Activated T-helper 1 cell treated with anti-CD3 and anti-CD28 coated beads, Interleukin-12 subunit alpha, Interleukin-12 subunit beta, Interleukin-2, Interleukin-4 antibody, amounts not matched to agents 30 ng/mL and 10 ng/mL and 1 ng/mL, durations not matched to agents 14 hours and 24 hours and 36 hours (primary cell): ENCODE measurements around the gene PHKG2. TPM values are rescaled to one million over a fixed set of nuclear protein-coding genes. Genes with fewer than 3 reads are reported as not detected.

Experiments used
- DNase-seq: peaks from one replicate; pipeline ENCODE4 v3.0.0; 2021; ENCODE audit warnings: low spot score
- H3K27ac Mint-ChIP-seq: one replicate; pipeline ENCODE4 v1.8.0; 2021; ENCODE audit warnings: mild to moderate bottlenecking, mixed read lengths
- H3K27me3 Mint-ChIP-seq: one replicate; pipeline ENCODE4 v1.8.0; 2022; ENCODE audit warnings: mild to moderate bottlenecking, moderate library complexity, mixed read lengths; ENCODE audit not compliant: insufficient read depth
- H3K36me3 Mint-ChIP-seq: one replicate; pipeline ENCODE4 v1.8.0; 2021; ENCODE audit warnings: low read depth, mixed read lengths
- H3K4me1 Mint-ChIP-seq: one replicate; pipeline ENCODE4 v1.8.0; 2021; ENCODE audit warnings: low read depth, mixed read lengths
- H3K4me3 Mint-ChIP-seq: one replicate; pipeline ENCODE4 v1.8.0; 2021; ENCODE audit warnings: mild to moderate bottlenecking, moderate library complexity, mixed read lengths
- H3K9me3 Mint-ChIP-seq: one replicate; pipeline ENCODE4 v1.8.0; 2021; ENCODE audit warnings: mixed read lengths
- intact Hi-C: fragments of 100-400 bp; cut with micrococcal nuclease; formaldehyde crosslinking; loops from one replicate; pipeline ENCODE4 v1.15.1; 2024
- total RNA-seq: library from RNA; stranded (reverse); gene quantifications from 2 replicates; pipeline ENCODE4 v1.2.3, GENCODE V29; 2022

Gene PHKG2
- total RNA-seq, 1 donor from 2014 or later: 43.6 TPM

GRCh38 chr16:30736995-30737793 is 11.0 kb upstream of the PHKG2 start:
- intact Hi-C loops: no loop called here
- H3K36me3 Mint-ChIP-seq: peaks cover 52% of the 10 kb centered on the region
- H3K27ac Mint-ChIP-seq: no peak overlapping the region
- DNase-seq: no peak
- no peaks in the 10 kb centered on the region for H3K9me3 Mint-ChIP-seq
- H3K4me1 Mint-ChIP-seq: peaks cover 17% of the 10 kb centered on the region
- H3K27me3 Mint-ChIP-seq: no peaks in the 10 kb centered on the region
- no peak overlapping the region for H3K4me3 Mint-ChIP-seq

DNA sequence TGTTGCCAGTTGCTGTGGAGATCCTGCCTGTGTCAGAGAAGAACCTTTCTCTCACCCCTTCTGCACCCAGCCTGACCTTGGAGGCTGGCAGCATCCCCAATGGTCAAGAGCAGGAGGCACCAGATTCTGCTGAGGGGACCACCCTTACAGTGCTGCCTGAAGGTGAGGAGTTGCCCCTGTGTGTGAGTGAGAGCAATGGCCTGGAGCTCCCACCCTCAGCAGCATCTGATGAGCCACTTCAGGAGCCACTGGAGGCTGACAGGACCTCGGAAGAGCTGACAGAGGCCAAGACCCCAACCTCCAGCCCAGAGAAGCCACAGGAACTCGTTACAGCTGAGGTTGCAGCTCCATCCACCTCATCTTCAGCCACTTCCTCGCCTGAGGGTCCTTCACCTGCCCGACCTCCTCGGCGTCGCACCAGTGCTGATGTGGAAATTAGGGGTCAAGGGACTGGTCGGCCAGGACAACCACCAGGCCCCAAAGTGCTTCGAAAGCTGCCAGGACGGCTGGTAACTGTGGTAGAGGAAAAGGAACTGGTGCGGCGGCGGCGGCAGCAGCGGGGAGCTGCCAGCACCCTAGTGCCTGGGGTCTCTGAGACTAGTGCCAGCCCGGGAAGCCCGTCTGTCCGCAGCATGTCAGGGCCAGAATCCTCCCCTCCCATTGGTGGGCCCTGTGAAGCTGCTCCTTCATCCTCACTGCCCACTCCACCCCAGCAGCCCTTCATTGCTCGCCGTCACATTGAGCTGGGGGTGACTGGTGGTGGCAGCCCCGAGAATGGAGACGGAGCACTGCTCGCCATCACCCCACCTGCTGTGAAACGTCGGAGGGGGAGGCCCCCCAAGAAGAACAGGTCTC is 10.2 kb upstream of the PHKG2 start:
- H3K27ac Mint-ChIP-seq: no peak overlapping the region
- no peak for DNase-seq
- H3K9me3 Mint-ChIP-seq: no peaks in the 10 kb centered on the region
- intact Hi-C loops: no loop called here
- H3K4me1 Mint-ChIP-seq: peaks cover 17% of the 10 kb centered on the region
- no peaks in the 10 kb centered on the region for H3K27me3 Mint-ChIP-seq
- peaks cover 51% of the 10 kb centered on the region for H3K36me3 Mint-ChIP-seq
- H3K4me3 Mint-ChIP-seq: no peak overlapping the region

GRCh38 chr16:30738984-30739951 is 9.0 kb upstream of the PHKG2 start:
- intact Hi-C loops: no loop called here
- peaks cover 17% of the 10 kb centered on the region for H3K4me1 Mint-ChIP-seq
- DNase-seq: no peak

GRCh38 chr16:30740364-30741251 is 7.6 kb upstream of the PHKG2 start:
- Mint-ChIP-seq H3K27me3 (no peaks in the 10 kb centered on the region), H3K27ac (no peak overlapping the region), H3K4me1 (peaks cover 17% of the 10 kb centered on the region), H3K36me3 (peaks cover 52% of the 10 kb centered on the region), H3K4me3 (no peak overlapping the region), H3K9me3 (no peaks in the 10 kb centered on the region)
- no peak for DNase-seq
- intact Hi-C loops: no loop called here

More at GRCh38 chr16:30738984-30739951, 9.0 kb upstream of the PHKG2 start:
- H3K4me3 Mint-ChIP-seq: no peak overlapping the region
- no peak overlapping the region for H3K27ac Mint-ChIP-seq
- no peaks in the 10 kb centered on the region for H3K27me3 Mint-ChIP-seq
- no peaks in the 10 kb centered on the region for H3K9me3 Mint-ChIP-seq
- H3K36me3 Mint-ChIP-seq: peaks cover 49% of the 10 kb centered on the region

GRCh38 chr16:30741461-30741914 is 6.7 kb upstream of the PHKG2 start:
- no peak for DNase-seq
- H3K36me3 Mint-ChIP-seq: peaks cover 49% of the 10 kb centered on the region
- H3K9me3 Mint-ChIP-seq: no peaks in the 10 kb centered on the region
- H3K4me3 Mint-ChIP-seq: no peak overlapping the region
- no peaks in the 10 kb centered on the region for H3K27me3 Mint-ChIP-seq
- intact Hi-C loops: no loop called here
- H3K4me1 Mint-ChIP-seq: peaks cover 17% of the 10 kb centered on the region
- H3K27ac Mint-ChIP-seq: no peak overlapping the region

DNA sequence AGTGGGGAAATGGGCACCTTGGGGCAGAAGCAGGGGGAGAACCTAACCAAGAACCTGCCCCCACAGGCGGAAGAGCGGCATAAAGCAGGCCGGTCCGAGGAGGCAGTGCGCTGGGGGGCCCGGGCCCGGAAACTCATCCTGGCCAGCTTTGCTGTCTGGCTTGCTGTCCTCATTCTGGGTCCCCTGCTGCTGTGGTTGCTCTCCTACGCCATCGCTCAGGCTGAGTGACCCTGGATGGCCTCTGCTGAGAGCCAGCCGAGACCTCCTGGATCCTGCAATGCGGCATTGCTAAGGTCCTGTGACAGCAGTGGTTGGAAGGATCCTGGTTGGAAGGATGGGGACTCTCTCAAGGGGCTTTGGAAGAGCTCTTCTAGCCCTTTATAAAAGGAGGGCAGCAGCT is 4.5 kb upstream of the PHKG2 start:
- peaks cover 43% of the 10 kb centered on the region for H3K36me3 Mint-ChIP-seq
- H3K27ac Mint-ChIP-seq: no peak overlapping the region
- H3K9me3 Mint-ChIP-seq: no peaks in the 10 kb centered on the region
- peaks cover 24% of the 10 kb centered on the region for H3K4me1 Mint-ChIP-seq
- no peak overlapping the region for H3K4me3 Mint-ChIP-seq
- no peaks in the 10 kb centered on the region for H3K27me3 Mint-ChIP-seq
- intact Hi-C loops: no loop called here
- no peak for DNase-seq

DNA sequence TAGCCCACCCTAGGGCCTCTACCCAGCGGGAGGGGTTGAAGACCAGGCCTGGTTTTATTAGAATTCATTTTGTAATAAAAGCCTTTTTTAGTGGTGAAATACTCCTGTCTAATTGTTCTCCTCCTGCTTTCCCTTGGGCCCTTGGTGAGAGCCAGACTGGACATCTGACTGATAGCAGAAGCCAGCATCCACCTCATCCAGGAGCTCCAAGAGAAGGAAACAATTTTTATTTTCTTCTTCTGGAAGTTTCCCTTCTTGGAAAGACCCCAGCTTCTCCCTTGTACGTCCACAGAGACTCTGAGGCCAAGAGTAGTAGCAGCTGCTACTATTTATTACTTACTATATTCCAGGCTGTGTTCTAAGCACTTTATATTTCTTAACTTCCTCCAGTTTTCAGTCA is 4.0 kb upstream of the PHKG2 start:
- Mint-ChIP-seq H3K27ac (no peak overlapping the region), H3K36me3 (peaks cover 40% of the 10 kb centered on the region), H3K9me3 (no peaks in the 10 kb centered on the region), H3K4me1 (peaks cover 24% of the 10 kb centered on the region), H3K27me3 (no peaks in the 10 kb centered on the region), H3K4me3 (no peak overlapping the region)
- intact Hi-C loops: no loop called here
- DNase-seq: no peak

DNA sequence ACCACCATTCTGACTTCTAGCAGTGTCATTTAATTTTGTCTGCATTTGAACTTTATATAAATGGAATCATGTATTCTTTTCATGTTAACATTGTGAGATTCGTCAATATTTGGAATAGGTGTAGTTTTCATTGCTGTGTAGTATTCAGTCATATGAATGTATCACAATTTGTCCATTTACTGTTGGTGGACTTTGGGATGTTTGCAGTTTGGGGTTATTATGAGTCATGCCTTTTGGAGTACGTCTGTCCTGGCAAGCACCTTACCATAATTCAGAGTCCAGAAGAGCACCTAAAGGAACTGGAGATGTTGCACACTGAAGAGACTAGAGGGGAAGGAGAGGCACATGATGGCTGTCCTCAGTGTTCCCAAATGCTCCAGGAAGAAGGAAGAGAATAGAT is 3.1 kb upstream of the PHKG2 start:
- Mint-ChIP-seq H3K27ac (no peak overlapping the region), H3K27me3 (no peaks in the 10 kb centered on the region), H3K4me3 (peak overlapping the region; percentile 9), H3K9me3 (no peaks in the 10 kb centered on the region), H3K36me3 (peaks cover 43% of the 10 kb centered on the region), H3K4me1 (peaks cover 30% of the 10 kb centered on the region)
- DNase-seq: no peak
- intact Hi-C loops: loop anchor here (5.0 kb wide), 1 partner anchor 152 kb away; the partner anchor contains the start of gene CTF1

- Mint-ChIP-seq H3K9me3 (no peaks in the 10 kb centered on the region), H3K27ac (no peak overlapping the region), H3K4me3 (no peak overlapping the region), H3K27me3 (no peaks in the 10 kb centered on the region), H3K4me1 (peaks cover 19% of the 10 kb centered on the region), H3K36me3 (peaks cover 37% of the 10 kb centered on the region)
- no peak for DNase-seq
- intact Hi-C loops: loop anchor here (5.0 kb wide), 1 partner anchor 151 kb away; the partner anchor contains the start of gene CTF1
These were observed 1.5 kb upstream of the PHKG2 start for GRCh38 chr16:30746638-30747175.

GRCh38 chr16:30747331-30747730 is 894 bp upstream of the PHKG2 start:
- H3K27me3 Mint-ChIP-seq: no peaks in the 10 kb centered on the region
- DNase-seq: no peak
- H3K4me3 Mint-ChIP-seq: peak overlapping the region; percentile 93
- peaks cover 33% of the 10 kb centered on the region for H3K36me3 Mint-ChIP-seq
- H3K27ac Mint-ChIP-seq: peak overlapping the region; percentile 83
- intact Hi-C loops: loop anchor here (5.0 kb wide), 1 partner anchor 150 kb away; the partner anchor contains the start of gene CTF1
- peaks cover 19% of the 10 kb centered on the region for H3K4me1 Mint-ChIP-seq
- H3K9me3 Mint-ChIP-seq: no peaks in the 10 kb centered on the region

DNA sequence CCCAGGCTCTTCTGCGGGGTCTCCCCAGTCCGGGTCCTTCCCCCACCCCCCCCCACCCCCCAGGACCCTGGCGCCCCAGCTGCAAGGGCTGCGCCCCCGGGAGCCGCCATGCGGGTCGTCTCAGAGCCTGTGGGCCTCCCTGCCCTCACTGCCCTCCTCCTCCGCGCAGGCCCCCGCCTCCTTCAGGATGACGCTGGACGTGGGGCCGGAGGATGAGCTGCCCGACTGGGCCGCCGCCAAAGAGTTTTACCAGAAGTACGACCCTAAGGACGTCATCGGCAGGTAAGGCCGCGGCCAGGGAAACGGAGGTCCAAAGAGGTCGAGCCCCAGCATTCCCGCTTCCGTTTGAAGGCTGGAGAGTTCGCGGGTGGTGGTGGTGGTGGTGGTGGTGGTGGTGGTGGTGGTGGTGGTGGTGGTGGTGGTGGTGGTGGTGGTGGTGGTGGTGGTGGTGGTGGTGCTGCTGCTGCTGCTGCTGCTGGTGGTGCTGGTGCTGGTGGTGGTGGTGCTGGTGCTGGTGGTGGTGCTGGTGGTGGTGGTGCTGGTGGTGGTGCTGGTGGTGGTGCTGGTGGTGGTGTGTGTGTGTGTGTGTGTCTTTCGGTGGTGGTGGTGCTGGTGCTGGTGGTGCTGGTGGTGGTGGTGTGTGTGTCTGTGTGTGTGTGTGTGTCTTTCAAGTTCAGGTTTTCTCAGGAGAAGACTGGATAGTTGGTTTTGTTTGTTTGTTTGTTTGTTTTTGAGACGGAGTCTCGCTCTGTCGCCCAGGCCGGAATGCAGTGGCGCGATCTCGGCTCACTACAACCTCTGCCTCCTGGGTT is 615 bp downstream of the PHKG2 start:
- no peaks in the 10 kb centered on the region for H3K9me3 Mint-ChIP-seq
- peak; percentile 31 for DNase-seq
- intact Hi-C loops: loop anchor here (1.0 to 5.0 kb wide), 9 partner anchors 13 to 284 kb away; partner anchors contain the start of genes CFAP119, CTF1, FBXL19 and PRR14
- H3K4me3 Mint-ChIP-seq: peak overlapping the region; percentile 93
- peaks cover 29% of the 10 kb centered on the region for H3K36me3 Mint-ChIP-seq
- H3K27me3 Mint-ChIP-seq: no peaks in the 10 kb centered on the region
- H3K4me1 Mint-ChIP-seq: peaks cover 19% of the 10 kb centered on the region
- peak overlapping the region; percentile 79 for H3K27ac Mint-ChIP-seq
